ENCODE measurements around the gene NFKBIA.
"Not testable (repeated sequence)": the region's sequence is repeated elsewhere in the genome, so short reads cannot be mapped to it uniquely, and the experiment has no call there.

The NFKBIA gene

GRCh38 chr14:35388656-35389314, 15.8 kb downstream of the NFKBIA start:
- DNase-seq: no peak

DNA sequence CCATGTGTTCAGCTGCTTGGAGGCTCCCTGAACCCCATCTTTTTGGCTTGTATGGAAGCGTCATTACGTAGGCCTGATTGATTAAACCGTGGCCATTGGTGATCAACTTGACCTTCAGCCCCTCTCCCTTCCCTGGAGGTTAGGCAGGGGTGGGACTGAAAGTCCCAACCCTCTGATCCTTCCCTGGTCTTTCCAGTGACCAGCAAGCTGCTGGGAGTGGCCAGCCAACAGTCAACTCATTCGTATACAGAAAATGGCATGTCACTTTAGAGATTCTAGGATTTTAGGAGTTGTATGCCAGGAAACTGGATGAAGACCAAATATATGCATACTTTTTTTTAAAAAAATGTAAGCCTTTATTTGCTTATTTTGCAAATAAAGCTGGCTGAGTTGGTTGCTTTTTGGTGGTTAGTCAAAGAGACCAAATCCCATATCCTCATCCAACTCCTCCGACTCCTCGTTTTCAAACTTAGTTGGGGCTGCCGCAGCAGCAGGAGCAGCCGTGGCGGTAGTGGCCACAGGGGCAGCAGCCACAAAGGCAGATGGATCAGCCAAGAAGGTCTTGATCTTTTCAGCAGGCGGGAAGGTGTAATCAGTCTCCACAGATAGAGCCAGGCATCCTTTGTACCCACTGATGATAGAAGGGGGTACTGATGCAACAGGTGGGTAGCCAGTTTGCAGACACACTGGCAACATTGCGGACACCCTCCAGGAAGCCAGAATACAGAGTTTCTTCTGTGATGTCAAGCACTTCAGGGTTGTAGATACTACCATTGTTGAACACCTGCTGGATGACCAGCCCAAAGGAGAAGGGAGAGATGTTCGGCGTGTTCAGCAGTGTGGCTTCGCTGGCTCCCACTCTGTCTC, 16.6 kb downstream of the NFKBIA start:
- DNase-seq: no peak

DNA sequence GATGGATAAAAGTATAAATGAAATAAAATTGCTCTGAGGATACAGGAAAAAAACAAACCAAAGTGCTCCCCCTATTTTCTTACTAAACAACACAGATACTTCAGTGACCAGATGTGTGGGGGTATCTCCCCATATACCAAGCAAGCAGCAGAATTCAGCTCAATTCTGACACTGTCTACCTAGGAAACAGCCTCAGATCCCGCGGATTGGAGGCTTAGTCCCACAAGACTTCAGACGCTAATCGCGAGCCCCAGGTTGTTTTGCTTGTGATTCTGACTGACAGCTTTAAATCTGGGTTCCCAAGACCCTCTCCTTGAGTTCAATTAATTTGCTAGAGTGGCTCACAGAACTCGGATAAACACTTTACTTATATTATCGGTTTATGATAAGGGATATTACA, 17.3 kb downstream of the NFKBIA start:
- no peak for DNase-seq

DNA sequence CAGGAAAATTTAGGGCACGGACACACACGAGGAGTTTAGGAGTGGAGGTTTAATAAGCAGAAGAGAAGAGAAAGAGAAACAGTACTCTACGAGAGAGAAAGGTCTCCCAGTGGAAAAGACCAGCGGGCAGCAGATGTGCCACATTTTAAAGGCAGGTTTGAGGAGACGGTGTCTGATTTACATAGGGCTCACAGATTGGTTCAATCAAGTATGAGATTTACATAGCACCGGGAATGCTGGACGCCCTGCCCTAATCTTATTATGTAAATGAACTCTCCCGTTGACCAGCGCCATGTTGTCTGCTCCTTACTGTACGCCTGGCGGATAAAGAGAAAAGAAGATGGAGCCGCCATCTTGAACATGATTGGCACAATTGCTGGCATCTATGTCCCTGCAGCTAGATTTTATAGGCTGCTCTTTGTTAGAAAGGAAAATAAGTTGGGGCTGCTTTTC, 17.9 kb downstream of the NFKBIA start:
- no peak for DNase-seq

DNA sequence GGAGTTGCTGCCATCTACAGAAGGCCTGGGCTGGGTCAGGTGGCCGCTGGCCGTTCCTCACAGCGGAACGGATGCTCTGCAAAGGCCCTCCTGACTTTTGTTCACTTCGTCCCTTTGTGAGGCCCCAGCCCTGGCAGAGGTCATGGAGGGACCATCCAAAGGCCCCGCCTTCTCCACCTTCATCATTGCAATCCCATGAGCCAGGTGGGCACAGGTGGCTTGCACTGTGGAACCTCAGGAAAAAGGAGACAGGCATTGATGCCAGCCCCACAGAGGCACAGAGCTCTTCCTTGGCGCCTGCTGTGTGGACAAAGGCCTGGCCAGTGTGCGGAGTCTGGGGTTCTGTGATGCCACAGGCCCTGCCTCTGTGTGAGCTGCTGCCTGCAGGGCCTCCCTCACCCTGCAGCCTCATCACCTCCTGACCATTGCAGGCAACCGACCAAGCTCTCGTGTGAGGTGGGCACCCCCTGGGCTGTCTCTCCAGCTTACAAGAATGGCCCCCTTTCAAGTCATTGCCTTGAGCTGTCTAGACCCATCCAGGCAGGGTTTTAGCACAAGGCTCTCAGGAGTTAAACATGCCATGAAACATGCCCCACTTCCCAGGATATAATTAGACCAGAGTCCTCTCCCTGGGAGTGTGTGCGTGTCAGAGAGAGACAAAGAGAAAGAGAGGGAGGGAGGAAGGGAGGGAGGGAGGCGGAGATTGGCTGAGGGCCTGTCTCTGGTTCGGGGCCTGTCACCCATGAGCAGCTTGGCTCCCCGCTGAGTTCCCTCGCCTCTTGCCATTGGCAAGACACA, 19.3 kb downstream of the NFKBIA start:
- DNase-seq: no peak

DNA sequence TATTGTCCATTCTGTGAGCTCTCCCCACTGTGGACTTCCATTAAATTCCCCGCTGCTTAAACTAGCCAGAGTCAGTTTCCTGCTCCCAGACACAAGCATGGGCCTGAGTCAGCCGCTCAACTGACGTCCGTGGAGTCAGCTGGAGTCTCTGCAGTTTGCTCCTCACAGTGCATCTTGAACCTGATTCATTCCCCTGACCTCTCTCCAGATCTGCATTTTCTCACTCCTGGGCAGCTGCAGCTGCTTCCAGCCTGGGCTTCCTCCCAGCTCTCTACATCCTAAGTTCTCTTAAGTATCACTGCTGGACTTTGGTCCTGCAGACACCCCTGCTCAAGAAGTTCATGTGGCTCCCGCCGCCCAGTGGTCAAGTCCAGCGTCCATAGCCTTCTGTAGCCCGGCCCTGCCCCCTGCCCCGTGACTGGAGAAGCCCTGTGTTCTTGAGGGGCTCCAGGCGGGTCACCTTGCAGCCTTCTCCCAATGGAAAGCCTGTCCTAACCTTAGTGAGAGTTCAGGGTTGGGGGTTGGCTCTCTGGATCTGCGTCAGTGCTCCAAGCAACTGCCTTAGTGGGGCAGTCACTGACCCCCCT, 20.0 kb downstream of the NFKBIA start:
- DNase-seq: no peak

GRCh38 chr14:35383569-35384454, 20.7 kb downstream of the NFKBIA start:
- DNase-seq: no peak

GRCh38 chr14:35380794-35381193, 23.8 kb downstream of the NFKBIA start:
- no peak for DNase-seq

DNA sequence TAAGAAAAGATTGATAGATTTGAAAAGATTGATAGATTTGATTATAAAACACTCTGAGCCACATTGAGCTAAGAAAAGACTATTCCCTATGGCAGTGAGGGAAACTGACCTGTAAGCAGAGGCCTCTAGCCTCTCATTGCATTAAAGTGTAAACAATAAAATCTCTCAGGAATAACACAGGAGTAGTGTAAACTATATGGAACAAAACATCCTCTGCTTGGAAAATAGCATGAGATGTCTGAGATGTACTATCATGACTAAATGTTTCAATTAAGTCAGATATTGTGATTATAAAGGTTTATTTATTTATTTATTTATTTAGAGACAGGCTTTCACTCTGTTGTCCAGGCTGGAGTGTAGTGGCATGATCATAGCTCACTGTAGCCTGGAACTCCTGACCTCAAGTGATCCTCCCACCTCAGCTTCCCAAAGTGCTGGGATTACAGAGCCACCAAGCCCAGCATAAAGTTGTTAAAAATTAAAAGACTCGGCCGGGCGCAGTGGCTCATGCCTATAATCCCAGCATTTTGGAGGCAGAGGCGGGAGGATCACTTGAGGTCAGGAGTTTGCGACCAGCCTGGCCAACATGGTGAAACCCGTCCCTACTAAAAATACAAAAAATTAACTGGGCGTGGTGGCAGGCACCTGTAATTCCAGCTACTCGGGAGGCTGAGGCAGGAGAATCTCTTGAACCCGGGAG, 25.2 kb downstream of the NFKBIA start:
- not testable (repeated sequence) for DNase-seq

DNA sequence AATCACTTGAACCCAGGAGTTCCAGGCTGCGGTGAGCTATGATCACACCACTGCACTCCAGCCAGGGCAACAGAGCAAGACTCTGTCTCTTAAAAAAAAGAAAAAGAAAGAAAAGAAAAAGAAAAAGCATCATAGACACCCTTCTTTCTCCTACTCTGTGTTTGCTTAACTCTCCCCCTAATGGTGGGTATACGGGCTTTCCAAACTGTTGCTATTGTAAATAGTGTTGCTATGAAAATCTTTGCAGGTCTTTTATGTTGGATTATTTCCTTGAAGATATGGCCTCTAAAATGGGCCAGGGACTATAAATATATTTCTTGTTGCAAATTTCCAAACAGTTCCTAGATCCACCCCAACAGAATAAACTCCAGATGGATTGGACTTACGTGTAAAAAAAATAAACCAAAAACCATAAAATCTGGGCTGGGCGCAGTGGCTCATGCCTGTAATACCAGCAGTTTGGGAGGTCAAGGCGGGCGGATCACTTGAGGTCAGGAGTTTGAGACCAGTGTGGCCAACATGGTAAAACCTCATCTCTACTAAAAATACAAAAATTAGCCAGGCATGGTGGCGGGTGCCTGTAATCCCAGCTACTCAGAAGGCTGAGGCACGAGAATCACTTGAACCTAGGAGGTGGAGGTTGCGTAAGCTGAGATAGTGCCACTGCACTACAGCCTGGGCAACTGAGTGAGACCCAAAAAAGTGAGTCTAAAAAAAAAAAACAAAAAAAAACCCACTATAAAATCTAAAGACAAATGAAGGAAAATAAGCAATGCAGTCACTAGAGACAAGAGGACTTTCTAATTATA, 25.9 kb downstream of the NFKBIA start:
- DNase-seq: no peak

DNA sequence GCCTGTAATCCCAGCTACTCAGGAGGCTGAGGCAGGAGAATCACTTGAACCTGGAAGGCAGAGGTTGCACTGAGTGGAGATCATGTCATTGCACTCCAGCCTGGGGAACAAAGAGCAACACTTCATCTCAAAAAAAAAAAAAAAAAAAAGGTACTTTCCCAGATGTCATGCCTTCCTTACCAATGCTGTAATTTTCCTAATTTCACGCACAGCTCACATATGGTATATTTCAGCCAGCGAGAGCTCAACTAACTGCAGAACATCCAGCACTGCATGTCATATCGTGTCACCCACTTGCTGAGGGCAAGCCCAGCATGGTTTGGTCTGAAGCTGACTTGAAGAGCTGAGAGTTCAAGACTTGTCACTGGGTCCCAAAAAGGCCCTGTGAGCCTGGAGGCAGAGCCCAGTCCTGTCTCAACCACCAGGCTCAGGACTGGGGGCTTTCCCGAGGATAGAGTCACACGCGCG, 29.0 kb downstream of the NFKBIA start:
- DNase-seq: no peak

- no peak for DNase-seq
Measured at GRCh38 chr14:35374263-35374712, 30.3 kb downstream of the NFKBIA start.

- DNase-seq: not testable (repeated sequence)
Measured at GRCh38 chr14:35373208-35373607, 31.3 kb downstream of the NFKBIA start.

- no peak for DNase-seq
Measured at GRCh38 chr14:35370969-35371368, 33.6 kb downstream of the NFKBIA start.

DNA sequence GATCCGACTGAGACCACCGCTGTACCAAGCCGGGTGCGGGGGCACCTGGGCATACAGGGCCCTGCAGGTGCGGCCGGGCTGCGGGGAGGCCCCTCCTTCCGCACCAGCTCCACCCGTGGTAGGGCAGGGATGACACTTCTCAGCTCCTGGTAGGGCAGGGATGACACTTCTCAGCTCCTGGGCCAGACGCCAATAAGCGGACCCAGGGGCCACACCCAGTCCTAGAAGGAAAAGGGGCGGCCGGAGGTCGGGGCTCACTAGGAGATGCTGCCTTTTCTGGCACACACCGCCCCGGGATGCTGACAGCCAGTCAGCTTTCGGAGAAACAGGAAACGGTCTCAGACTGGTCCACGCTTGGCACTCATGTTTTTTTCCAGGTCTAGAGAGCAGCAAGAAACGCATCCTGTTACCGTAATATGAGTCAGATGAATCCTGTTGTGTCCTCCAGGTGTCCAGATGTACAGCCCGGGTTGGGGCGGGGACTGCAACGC, 34.8 kb downstream of the NFKBIA start:
- DNase-seq: no peak

DNA sequence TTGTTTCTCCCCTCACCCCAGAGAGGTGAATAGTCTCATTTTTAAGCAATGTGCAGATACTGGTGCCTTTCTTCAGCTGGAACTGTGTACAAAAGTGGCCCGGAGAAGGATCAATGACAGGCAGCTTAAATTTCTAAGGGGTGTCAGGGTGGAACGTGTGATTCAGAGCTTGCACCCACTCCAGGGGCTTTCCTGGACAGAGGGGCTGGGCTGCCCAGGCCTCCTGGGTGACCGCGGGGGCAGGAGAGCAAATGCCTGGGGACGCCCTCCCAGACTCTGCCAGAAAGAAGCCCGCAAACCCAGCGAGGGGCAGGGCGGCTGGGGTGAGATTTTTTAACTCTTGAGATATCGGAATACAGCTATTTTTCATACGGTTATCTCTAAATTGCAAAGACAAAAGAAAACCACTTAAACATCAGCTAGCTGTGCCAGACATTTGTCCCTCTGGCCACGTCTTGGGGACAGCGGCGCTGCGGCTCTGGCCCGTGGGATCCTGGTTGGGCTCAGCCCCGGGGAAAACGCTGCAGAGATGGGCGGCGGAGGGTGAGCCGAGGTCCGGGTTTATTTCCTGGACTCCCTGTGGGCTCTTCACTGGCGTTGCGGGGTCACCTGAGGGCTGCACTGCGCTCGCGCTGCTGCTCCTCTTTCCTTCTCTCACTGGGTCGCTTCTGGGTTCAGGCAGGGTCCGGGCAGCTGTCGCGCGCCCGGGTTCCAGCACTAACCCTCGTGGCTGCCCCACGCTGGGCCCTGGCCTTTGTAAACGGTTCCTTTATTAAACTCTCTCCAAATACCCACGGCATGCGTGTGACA, 35.8 kb downstream of the NFKBIA start:
- no peak for DNase-seq

DNA sequence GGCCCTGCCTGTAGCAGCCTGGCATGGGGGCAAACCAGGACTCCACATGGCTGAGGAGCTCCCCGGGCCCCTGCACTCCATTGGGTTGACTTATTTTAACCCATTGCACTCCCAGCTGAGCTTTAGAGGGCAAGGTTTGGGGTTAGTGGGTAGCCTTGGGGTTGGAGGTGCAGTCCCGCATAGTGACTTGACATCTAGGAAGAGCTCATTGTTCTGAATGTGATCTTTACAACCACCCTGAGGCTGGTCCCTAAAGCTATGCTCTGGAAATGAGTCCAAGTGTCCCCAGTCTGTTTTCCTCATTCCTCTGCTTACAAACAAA, 36.4 kb downstream of the NFKBIA start:
- DNase-seq: no peak

DNA sequence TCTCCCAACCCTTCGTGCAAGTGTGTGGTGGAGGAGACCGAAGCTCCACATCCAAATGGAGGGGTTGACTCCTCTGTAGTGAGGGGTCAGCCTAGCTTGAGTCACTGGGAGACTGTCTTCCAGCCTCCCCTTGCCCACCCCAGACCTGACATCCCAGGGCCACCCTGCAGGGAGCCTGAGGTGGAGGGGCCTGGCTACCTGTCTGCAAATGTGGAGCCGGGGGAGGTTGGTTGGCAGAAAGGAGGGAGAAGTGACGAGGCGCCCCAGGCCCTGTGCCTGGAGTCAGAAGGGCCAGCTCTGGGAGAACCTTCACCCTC, 37.5 kb downstream of the NFKBIA start:
- DNase-seq: no peak

DNA sequence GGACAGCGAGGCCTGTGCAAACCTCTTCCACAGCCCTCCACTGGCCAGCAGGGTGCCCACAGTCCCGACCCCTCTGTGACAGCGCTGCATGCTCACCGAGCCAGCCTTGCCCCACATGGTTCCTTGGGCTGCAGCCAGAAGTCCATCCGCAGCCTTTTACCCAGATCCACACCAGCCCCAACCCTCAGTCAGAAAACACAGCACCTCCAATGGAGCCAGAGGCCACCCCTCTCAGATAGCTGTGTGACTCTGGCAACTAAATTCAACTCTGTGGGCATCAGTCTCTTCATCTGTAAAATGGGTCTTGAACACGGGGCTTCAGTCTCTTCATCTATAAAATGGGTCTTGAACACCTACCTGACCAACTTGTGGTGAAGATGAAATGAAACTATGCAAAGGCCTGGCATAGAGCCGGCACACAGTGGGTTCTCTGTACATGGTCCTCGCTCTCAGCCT, 38.0 kb downstream of the NFKBIA start:
- DNase-seq: no peak
